Transverse colon (tissue), 4 donors: Measurements from ENCODE around the gene FAM83D. TPM values are rescaled to one million over a fixed set of nuclear protein-coding genes. Genes with fewer than 3 reads are reported as not detected.

Experiments
- DNase-seq: peaks from one replicate; pipeline ENCODE4 v3.0.0-alpha.2; 2019
- H3K27ac ChIP-seq, 4 donors: fragments of 200-600 bp; sonication (generic); 2 replicates each; pipeline ENCODE4 v1.5.1; 2016 to 2018; ENCODE audit warnings: inconsistent platforms in 4 of 4
- H3K27me3 ChIP-seq: fragments of 200-600 bp; sonication (generic); 2 replicates; pipeline ENCODE4 v1.5.1; 2017; ENCODE audit warnings: inconsistent platforms
- H3K36me3 ChIP-seq, 4 donors: fragments of 200-600 bp; sonication (generic); 2 replicates each; pipeline ENCODE4 v1.5.1; 2017 to 2019; ENCODE audit warnings: inconsistent platforms in 4 of 4
- H3K4me1 ChIP-seq, 4 donors: fragments of 200-600 bp; sonication (generic); 2 replicates each; pipeline ENCODE4 v1.5.1; 2017 to 2020; ENCODE audit warnings: inconsistent platforms in 4 of 4
- H3K4me3 ChIP-seq, 4 donors: fragments of 200-600 bp; sonication (generic); 1 replicate in 1 of 4; 2 replicates in 3 of 4; pipeline versions ENCODE4 v1.5.1 to v1.6.1; 2017 to 2019; ENCODE audit warnings: inconsistent platforms in 4 of 4
- H3K9me3 ChIP-seq, 2 donors: fragments of 200-600 bp; sonication (generic); 2 replicates each; pipeline ENCODE4 v1.5.1; 2017 to 2019; ENCODE audit warnings: inconsistent platforms in 2 of 2
- EP300 ChIP-seq: sonication (generic); formaldehyde crosslinking; IDR thresholded peaks from one replicate; pipeline ENCODE4 v1.6.1; 2017; ENCODE audit warnings: antibody characterized with exemption, low read depth
- POLR2A ChIP-seq: fragments of 450-650 bp; IDR thresholded peaks from one replicate; pipeline ENCODE4 v1.6.1; 2016; ENCODE audit warnings: antibody characterized with exemption, mild to moderate bottlenecking, moderate library complexity
- POLR2AphosphoS5 ChIP-seq, 3 donors: sonication (generic); formaldehyde crosslinking; IDR thresholded peaks; one replicate each; pipeline ENCODE4 v1.6.1; 2016; ENCODE audit warnings: antibody characterized with exemption in 3 of 3
- WGBS, 2 donors: methylation state at CpG; one replicate each; pipeline ENCODE4 v1.1.5; 2018; ENCODE audit warnings: low coverage in 1 of 2; 5-methylcytosine and 5-hydroxymethylcytosine counted together
- in situ Hi-C, 4 donors: fragments of 200-750 bp; cut with MboI; loops; one replicate each; pipeline versions ENCODE4 v1.15.0 to v1.15.1; 2017; ENCODE audit warnings: low sequenced_read_pairs in 3 of 4, low pct_ligation_motif_present in 1 of 4, low pct_unique_long_range_greater_than_20kb in 1 of 4
- intact Hi-C: fragments of 100-400 bp; cut with DNase I; formaldehyde crosslinking; loops from one replicate; pipeline ENCODE4 v1.15.1; 2023; ENCODE audit warnings: low total_unique reads
- total RNA-seq, 4 donors: library from RNA; depleted of rRNA; stranded (reverse); fragments of >200 nt; gene quantifications; one replicate each; pipeline ENCODE4 v1.1.0, GENCODE V29; 2016
- TF ChIP-seq, protein P1 (sequence below), 5 experiments: fragments of 200-600 bp in 3 of 5; fragments of 450-650 bp in 2 of 5; sonication (generic) in 3 of 5; IDR thresholded peaks; 1 replicate in 2 of 5; 2 replicates in 3 of 5; pipeline ENCODE4 v1.5.1; 2016 to 2017; ENCODE audit warnings: antibody characterized with exemption in 5 of 5, inconsistent platforms in 3 of 5, mild to moderate bottlenecking in 2 of 5, moderate library complexity in 1 of 5

The FAM83D gene
- total RNA-seq, 4 donors from 2014 or later, result 7.2 to 42.3 (median 19.6) TPM

DNA sequence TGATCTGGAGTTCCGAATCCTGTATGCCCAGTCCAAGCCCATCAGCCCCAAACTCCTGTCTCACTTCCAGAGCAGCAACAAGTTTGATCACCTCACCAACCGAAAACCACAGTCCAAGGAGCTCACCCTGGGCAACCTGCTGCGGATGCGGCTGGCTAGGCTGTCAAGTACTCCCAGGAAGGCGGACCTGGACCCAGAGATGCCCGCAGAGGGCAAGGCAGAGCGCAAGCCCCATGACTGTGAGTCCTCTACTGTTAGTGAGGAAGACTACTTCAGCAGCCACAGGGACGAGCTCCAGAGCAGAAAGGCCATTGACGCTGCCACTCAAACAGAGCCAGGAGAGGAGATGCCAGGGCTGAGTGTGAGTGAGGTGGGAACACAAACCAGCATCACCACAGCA is 25.4 kb downstream of the FAM83D start:
- Histone ChIP-seq H3K27ac (no peak overlapping the region), H3K9me3 (no peaks in the 10 kb centered on the region), H3K4me3 (no peak overlapping the region), H3K4me1 (no peaks in the 10 kb centered on the region), H3K36me3 (no peaks in the 10 kb centered on the region), H3K27me3 (no peaks in the 10 kb centered on the region)
- intact Hi-C loops, result no loop called here
- in situ Hi-C loops, result no loop called here
- no peak for DNase-seq
- TF ChIP-seq POLR2AphosphoS5 (IDR thresholded peaks at IDR 0.05), result no peak
- no peak for TF ChIP-seq EP300
- TF ChIP-seq, protein P1, sequence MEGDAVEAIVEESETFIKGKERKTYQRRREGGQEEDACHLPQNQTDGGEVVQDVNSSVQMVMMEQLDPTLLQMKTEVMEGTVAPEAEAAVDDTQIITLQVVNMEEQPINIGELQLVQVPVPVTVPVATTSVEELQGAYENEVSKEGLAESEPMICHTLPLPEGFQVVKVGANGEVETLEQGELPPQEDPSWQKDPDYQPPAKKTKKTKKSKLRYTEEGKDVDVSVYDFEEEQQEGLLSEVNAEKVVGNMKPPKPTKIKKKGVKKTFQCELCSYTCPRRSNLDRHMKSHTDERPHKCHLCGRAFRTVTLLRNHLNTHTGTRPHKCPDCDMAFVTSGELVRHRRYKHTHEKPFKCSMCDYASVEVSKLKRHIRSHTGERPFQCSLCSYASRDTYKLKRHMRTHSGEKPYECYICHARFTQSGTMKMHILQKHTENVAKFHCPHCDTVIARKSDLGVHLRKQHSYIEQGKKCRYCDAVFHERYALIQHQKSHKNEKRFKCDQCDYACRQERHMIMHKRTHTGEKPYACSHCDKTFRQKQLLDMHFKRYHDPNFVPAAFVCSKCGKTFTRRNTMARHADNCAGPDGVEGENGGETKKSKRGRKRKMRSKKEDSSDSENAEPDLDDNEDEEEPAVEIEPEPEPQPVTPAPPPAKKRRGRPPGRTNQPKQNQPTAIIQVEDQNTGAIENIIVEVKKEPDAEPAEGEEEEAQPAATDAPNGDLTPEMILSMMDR (IDR thresholded peaks at IDR 0.05), result no peak
- no peak for TF ChIP-seq POLR2A
- WGBS, 2 donors, result 92 to 97% methylated on average over 2 to 9 of the region's 9 CpGs

DNA sequence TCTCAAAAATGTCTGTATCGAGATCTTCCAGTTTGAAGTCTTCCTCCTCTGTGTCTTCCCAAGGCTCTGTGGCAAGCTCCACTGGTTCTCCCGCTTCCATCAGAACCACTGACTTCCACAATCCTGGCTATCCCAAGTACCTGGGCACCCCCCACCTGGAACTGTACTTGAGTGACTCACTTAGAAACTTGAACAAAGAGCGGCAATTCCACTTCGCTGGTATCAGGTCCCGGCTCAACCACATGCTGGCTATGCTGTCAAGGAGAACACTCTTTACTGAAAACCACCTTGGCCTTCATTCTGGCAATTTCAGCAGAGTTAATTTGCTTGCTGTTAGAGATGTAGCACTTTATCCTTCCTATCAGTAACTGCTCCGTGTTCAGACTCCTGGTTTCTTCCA is 25.9 kb downstream of the FAM83D start:
- no peaks in the 10 kb centered on the region for H3K4me1 ChIP-seq
- in situ Hi-C loops (no loop called here), intact Hi-C loops (no loop called here)
- no peak for DNase-seq
- H3K27ac ChIP-seq, result no peak overlapping the region
- 93 to 100% methylated on average over 4 to 6 of the region's 6 CpGs for WGBS, 2 donors
- H3K9me3 ChIP-seq, result no peaks in the 10 kb centered on the region
- no peaks in the 10 kb centered on the region for H3K36me3 ChIP-seq
- H3K27me3 ChIP-seq, result no peaks in the 10 kb centered on the region
- no peak overlapping the region for H3K4me3 ChIP-seq
- no peak for TF ChIP-seq POLR2A
- TF ChIP-seq, protein P1 (IDR thresholded peaks at IDR 0.05), result no peak
- no peak for TF ChIP-seq EP300
- no peak for TF ChIP-seq POLR2AphosphoS5 (IDR thresholded peaks at IDR 0.05)

DNA sequence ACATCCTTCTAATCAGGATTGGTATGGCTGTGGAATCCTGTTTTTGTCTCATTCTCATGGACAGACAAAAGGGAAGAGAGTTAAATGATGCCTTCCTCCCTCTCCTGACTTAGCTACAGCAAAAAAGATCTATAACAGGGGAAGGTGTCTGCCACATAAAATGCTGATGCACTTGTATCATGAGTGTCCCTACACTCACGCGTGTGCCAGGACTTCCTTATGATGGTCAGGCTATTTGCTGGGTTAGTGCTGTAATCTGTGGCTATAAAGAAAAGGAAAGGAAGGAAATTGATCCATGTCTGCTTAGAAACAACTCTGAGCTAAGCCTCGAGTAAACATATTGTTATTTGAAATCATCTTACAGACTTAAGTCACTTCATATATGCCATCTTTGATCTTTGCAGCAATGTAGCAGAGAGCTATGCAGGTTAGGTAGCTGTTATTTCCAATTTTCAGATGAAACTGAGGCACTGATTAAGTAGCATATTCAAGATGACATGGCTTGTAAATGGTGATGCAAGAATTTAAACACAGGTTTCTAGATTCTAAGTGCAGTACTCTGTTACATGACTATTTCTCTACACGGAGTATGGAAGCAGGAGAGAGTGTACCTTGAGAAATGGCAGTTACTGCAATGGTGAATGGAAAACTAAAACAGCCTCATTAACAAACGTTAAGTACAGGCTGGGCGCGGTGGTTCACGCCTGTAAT is 27.6 kb downstream of the FAM83D start:
- in situ Hi-C loops, result no loop called here
- no peak overlapping the region for H3K27ac ChIP-seq
- WGBS, 2 donors, result 63 to 74% methylated on average over 8 of the region's 8 CpGs
- TF ChIP-seq, protein P1 (IDR thresholded peaks at IDR 0.05), result no peak
- TF ChIP-seq POLR2A (no peak), POLR2AphosphoS5 (IDR thresholded peaks at IDR 0.05) (no peak), EP300 (no peak)
- no peaks in the 10 kb centered on the region for H3K9me3 ChIP-seq
- intact Hi-C loops, result no loop called here
- H3K27me3 ChIP-seq, result no peaks in the 10 kb centered on the region
- no peaks in the 10 kb centered on the region for H3K4me1 ChIP-seq
- DNase-seq, result no peak
- H3K4me3 ChIP-seq, result no peak overlapping the region
- H3K36me3 ChIP-seq, result no peaks in the 10 kb centered on the region

DNA sequence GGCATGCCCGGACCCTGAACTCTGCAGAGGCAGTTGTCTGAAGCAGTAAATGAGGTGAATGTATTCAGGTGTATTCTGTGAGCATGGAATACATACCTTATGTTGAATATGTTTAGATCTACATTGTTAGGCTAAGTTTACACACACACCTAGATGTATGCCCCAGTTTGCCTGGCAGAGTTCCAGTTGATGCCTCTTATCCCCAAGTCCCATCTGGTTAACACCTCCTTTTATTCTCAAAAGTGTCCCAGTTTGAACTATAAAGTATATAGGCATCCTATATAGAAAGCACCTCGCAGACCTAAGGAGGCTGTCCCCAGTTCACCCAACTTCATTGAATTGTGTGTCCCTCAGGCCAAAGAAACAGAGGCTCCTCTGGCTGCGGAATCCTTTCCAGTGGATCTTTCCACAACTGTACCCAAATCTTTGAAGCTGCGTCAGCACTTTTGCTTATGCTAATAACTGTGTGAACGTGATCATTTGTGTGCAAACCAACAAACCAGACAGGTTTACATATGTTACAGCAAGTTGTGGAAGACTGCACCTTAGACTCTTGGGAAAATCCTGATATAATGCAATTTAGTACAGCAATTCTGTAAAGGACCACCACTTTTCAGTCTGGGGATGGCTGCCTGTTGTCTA is 31.1 kb downstream of the FAM83D start:
- Histone ChIP-seq H3K9me3 (no peaks in the 10 kb centered on the region), H3K27ac (no peak overlapping the region), H3K27me3 (no peaks in the 10 kb centered on the region), H3K4me3 (no peak overlapping the region), H3K4me1 (peaks cover 0 to 7% (median 6%) of the 10 kb centered on the region in 4 donors), H3K36me3 (no peaks in the 10 kb centered on the region)
- intact Hi-C loops (no loop called here), in situ Hi-C loops (no loop called here)
- TF ChIP-seq POLR2AphosphoS5 (IDR thresholded peaks at IDR 0.05) (no peak), POLR2A (no peak), EP300 (no peak)
- TF ChIP-seq, protein P1 (IDR thresholded peaks at IDR 0.05), result no peak
- WGBS, 2 donors, result 95% methylated on average over 5 of the region's 5 CpGs
- DNase-seq, result no peak
